ENCODE measurements around the gene PBXIP1. TPM values are rescaled to one million over a fixed set of nuclear protein-coding genes. Genes with fewer than 3 reads are reported as not detected.
"Not testable (repeated sequence)": the region's sequence is repeated elsewhere in the genome, so short reads cannot be mapped to it uniquely, and the experiment has no call there.

Gene PBXIP1
- total RNA-seq, 1 donor from 2014 or later: 68.4 TPM

- intact Hi-C loops (cut with micrococcal nuclease): no loop called here
These were observed 41.2 kb upstream of the PBXIP1 start for GRCh38 chr1:154996966-154997701.

DNA sequence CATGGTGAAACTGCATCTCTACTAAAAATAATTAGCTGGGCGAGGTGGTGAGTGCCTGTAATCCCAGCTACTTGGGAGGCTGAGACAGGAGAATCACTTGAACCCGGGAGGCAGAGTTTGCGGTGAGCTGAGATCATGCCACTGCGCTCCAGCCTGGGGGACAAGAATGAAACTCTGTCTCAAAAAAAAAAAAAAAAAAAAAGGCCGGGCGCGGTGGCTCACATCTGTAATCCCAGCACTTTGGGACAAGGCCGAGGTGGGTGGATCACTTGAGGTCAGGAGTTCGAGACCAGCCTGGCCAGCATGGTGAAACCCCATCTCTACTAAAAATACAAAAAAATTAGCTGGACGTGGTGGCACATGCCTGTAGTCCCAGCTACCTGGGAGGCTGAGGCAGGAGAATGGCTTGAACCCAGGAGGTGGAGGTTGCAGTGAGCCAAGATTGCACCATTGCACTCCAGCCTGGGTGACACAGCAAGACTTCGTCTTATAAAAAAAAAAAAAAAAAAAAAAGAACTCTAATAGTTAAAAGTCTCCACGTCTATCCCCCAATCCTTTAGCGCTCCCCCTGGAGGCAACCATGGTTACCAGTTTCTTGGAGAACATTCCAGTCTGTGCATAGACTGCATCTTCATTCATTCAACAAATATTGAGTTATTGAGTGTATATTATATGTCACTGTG lies 39.5 kb upstream of the PBXIP1 start:
- intact Hi-C loops (cut with micrococcal nuclease): not testable (repeated sequence)

GRCh38 chr1:154994591-154994990 lies 38.7 kb upstream of the PBXIP1 start:
- intact Hi-C loops (cut with micrococcal nuclease): no loop called here

DNA sequence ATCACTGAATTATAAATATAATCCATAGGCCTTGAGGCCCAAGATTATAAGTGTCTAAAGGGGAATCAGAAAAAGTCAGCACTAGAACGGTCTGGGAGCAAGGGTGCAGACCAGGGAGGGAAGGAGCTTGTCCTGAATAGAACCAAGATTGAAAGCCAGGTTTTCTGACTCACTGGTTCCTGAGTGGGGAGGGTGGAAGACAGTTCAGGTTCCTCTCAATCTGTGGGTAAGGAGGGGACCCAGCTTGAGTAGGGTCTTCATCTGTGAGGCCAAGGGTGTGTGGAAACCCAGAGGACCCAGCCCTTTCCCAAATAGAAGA lies 38.3 kb upstream of the PBXIP1 start:
- intact Hi-C loops (cut with micrococcal nuclease): no loop called here

DNA sequence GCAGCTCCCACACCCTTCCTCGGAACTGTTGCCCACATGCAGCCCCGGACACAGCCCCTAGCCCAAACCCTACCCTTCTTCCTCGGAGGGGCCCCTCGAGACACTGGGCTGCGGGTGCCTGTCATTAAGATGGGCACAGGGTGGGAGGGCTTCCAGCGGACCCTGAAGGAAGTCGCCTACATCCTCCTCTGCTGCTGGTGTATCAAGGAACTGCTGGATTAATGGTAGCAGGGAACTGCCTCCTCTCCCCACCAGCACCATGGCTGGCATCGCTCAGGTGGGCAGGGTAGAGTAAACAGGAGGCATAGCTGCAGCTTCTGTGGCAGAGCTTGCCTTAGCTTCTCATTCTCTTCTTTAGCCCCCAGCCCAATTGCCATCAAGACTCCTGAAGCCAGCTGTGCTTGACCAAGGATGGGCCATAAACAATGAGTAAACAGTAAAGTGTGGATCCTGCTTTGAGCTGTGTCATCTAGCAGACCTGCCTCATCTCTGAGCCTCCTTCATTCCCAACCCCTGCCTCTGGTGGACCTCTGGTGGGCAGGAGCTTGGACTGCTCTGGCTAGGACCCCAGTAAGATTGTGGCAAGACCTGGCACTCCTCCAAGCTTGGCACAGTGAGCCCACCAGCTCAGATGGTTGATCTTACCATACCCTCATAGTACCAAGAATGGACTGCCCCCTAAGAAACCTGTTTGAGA lies 37.8 kb upstream of the PBXIP1 start, which contains the start of gene LENEP:
LENEP (plus strand) TSS at position 15 of the 697 bp plus-strand sequence; CDS start at position 37, 22 bp downstream.
- intact Hi-C loops (cut with micrococcal nuclease): no loop called here

- intact Hi-C loops (cut with micrococcal nuclease): no loop called here
These were observed 37.0 kb upstream of the PBXIP1 start for GRCh38 chr1:154992721-154993571.

GRCh38 chr1:154990276-154990675 lies 34.4 kb upstream of the PBXIP1 start:
- intact Hi-C loops (cut with micrococcal nuclease): no loop called here

- intact Hi-C loops (cut with micrococcal nuclease): no loop called here
These were observed 33.4 kb upstream of the PBXIP1 start for GRCh38 chr1:154989195-154989860.

DNA sequence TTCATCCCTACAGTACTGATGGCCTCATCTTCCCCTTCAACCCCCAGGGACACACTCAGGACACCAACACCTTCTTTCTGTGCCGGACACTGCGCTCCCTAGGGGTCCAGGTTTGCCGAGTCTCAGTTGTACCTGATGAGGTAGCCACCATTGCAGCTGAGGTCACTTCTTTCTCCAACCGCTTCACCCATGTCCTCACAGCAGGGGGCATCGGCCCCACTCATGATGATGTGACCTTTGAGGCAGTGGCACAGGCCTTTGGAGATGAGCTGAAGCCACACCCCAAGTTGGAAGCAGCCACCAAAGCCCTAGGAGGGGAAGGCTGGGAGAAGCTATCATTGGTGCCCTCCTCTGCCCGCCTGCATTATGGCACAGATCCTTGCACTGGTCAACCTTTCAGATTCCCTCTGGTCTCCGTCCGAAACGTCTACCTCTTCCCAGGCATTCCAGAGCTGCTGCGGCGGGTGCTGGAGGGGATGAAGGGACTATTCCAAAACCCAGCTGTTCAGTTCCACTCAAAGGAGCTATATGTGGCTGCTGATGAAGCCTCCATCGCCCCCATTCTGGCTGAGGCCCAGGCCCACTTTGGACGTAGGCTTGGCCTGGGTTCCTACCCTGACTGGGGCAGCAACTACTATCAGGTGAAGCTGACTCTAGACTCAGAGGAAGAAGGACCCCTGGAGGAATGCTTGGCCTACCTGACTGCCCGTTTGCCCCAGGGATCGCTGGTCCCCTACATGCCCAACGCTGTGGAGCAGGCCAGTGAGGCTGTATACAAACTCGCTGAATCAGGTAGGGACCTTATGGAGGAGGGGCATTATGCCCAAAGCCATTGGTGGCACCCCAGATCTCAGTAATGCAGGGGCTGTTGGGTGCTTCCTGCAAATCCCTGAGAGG lies 32.4 kb upstream of the PBXIP1 start:
- intact Hi-C loops (cut with micrococcal nuclease): no loop called here

- intact Hi-C loops (cut with micrococcal nuclease): no loop called here
These were observed 31.4 kb upstream of the PBXIP1 start for GRCh38 chr1:154987326-154987725.

GRCh38 chr1:154986736-154987135 lies 30.8 kb upstream of the PBXIP1 start:
- intact Hi-C loops (cut with micrococcal nuclease): not testable (repeated sequence)

GRCh38 chr1:154983776-154984466 lies 28.0 kb upstream of the PBXIP1 start:
- intact Hi-C loops (cut with micrococcal nuclease): loop anchor here (1.0 to 2.0 kb wide), 5 partner anchors 10 to 48 kb away; partner anchors contain the start of genes CKS1B and PMVK

GRCh38 chr1:154982897-154983648 lies 27.2 kb upstream of the PBXIP1 start, which contains the start of gene FLAD1:
Gene FLAD1 (plus strand): TSS chr1:154983344. CDS start chr1:154983695, 351 bp downstream.
- intact Hi-C loops (cut with micrococcal nuclease): loop anchor here (1.0 to 2.0 kb wide), 5 partner anchors 9 to 47 kb away; partner anchors contain the start of genes CKS1B and PMVK

DNA sequence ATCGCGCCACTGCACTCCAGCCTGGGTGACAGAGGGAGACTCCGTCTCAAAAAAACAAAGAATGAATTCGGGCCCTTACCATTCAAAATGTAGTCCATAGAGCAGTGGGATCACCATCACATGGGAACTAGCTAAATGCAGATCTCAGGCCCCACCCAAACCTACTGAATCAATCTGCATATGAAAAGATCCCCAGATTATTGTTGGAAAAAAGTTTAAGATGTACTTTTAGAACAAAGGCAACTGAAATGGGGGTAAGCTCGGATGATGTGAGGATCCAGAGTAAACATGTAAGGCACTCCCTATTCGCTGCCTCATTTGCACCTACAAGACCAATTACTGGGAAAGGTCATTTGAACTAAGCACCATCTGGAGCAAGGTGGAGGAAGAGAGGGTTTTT lies 26.4 kb upstream of the PBXIP1 start:
- intact Hi-C loops (cut with micrococcal nuclease): loop anchor here (2.0 kb wide), 1 partner anchor 34 kb away; no protein-coding TSS in a partner anchor

GRCh38 chr1:154978360-154978759 lies 22.5 kb upstream of the PBXIP1 start:
- intact Hi-C loops (cut with micrococcal nuclease): loop anchor here (10.0 kb wide), 1 partner anchor 196 kb away; the partner anchor contains the start of genes KRTCAP2 and TRIM46

DNA sequence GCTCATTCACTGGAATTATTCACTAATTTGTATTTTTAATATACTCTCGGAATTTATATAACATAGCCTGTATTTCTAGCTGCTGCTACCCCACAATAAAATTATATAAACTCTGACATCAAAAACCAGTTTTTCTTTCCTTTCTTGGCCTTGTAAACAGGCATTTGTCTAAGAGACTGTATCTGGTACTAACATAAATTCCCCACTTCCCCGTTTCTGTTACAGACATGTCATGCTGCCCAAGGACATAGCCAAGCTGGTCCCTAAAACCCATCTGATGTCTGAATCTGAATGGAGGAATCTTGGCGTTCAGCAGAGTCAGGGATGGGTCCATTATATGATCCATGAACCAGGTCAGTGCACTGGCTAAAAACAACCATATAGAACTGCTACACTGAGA lies 21.9 kb upstream of the PBXIP1 start:
- intact Hi-C loops (cut with micrococcal nuclease): loop anchor here (10.0 kb wide), 1 partner anchor 197 kb away; the partner anchor contains the start of genes KRTCAP2 and TRIM46

GRCh38 chr1:154975409-154976059 lies 19.6 kb upstream of the PBXIP1 start:
- intact Hi-C loops (cut with micrococcal nuclease): loop anchor here (2.0 to 10.0 kb wide), 2 partner anchors 75 to 199 kb away; partner anchors contain the start of genes ADAM15, KRTCAP2 and TRIM46

Measured in T-helper 2 cell treated with Interferon-gamma antibody and Interleukin-4, amounts not matched to agents 100 ng/mL and 5 ng/mL, for 36 hours (primary cell).